Measurements from ENCODE around the gene PCTP. TPM values are rescaled to one million over a fixed set of nuclear protein-coding genes. Genes with fewer than 3 reads are reported as not detected.
A peak's percentile ranks its signal among the peaks of the same experiment; 100 is the strongest.

Gene PCTP
- total and polyA plus RNA-seq, 9 of the 15 experiments (the other 6 are each of a cell fraction or from before 2014, with no cell fraction given) = 10.9 to 62.3 (median 41.2) TPM

- TF ChIP-seq MNT (conservative IDR thresholded peaks at IDR 0.05) (peak in 1 of 2 experiments; percentile 69; a peak in 2 of 4 replicates), ZNF354B (CRISPR knock-in tag; IDR thresholded peaks at IDR 0.05) (no peak), MED1 (CRISPR knock-in tag; IDR thresholded peaks at IDR 0.05; ENCODE audit: borderline replicate concordance) (no peak), PHF8 (IDR thresholded peaks at IDR 0.05; ENCODE audit: borderline replicate concordance, low read length) (no peak; the same call in 1 of the 2 replicates), BDP1 (IDR thresholded peaks at IDR 0.05; ENCODE audit: insufficient read depth, insufficient read length) (no peak), POLR2B (IDR thresholded peaks at IDR 0.05; ENCODE audit: low read depth, partially characterized antibody) (no peak), ZNF699 (CRISPR knock-in tag; IDR thresholded peaks at IDR 0.05; ENCODE audit: insufficient replicate concordance) (no peak), NFRKB (IDR thresholded peaks at IDR 0.05; ENCODE audit: low read depth) (peak; percentile 87), POLR2H (tag; IDR thresholded peaks at IDR 0.05; ENCODE audit: low read depth) (peak; percentile 46; the same call in 1 of the 2 replicates), ZHX1 (conservative IDR thresholded peaks at IDR 0.05; ENCODE audit: low read length) (no peak), ZNF277 (CRISPR knock-in tag; IDR thresholded peaks at IDR 0.05; ENCODE audit: borderline replicate concordance) (no peak), U2AF2 (optimal IDR thresholded peaks at IDR 0.05; ENCODE audit: low read depth, low read length) (no peak), POLR2AphosphoS2 (IDR thresholded peaks at IDR 0.05; ENCODE audit: low read length) (no peak), SIRT6 (IDR thresholded peaks at IDR 0.05; ENCODE audit: low read depth, low read length) (no peak), GATAD2B (IDR thresholded peaks at IDR 0.05; ENCODE audit: borderline replicate concordance) (peak; percentile 74), TARDBP (IDR thresholded peaks at IDR 0.05) (no peak), NFIX (CRISPR knock-in tag; IDR thresholded peaks at IDR 0.05; ENCODE audit: low read depth) (peak; percentile 83; the same call in 1 of the 2 replicates), KAT8 (IDR thresholded peaks at IDR 0.05; ENCODE audit: low read depth) (no peak), E2F8 (IDR thresholded peaks at IDR 0.05; ENCODE audit: low read depth, partially characterized antibody) (no peak), C11orf30 (IDR thresholded peaks at IDR 0.05; ENCODE audit: low read depth) (peak; percentile 7; the same call in 1 of the 2 replicates)
Measured at GRCh38 chr17:55816532-55817396, 65.9 kb downstream of the PCTP start (continued).
